ENCODE measurements around the gene CCT6B.

The CCT6B gene

GRCh38 chr17:34883106-34884000 is 77.9 kb downstream of the CCT6B start:
- no peak for DNase-seq (ENCODE audit: low spot score)

- DNase-seq (ENCODE audit: low spot score): no peak
Observed at GRCh38 chr17:34879146-34879545, 82.1 kb downstream of the CCT6B start.
